HL-60 (cell line): Measurements from ENCODE around the gene TPM4.

ENCODE experiments used
- CTCF ChIP-seq: IDR thresholded peaks from one replicate; pipeline ENCODE4 v1.5.1; 2011; ENCODE audit warnings: low read length, control low read depth, inconsistent platforms; ENCODE audit not compliant: insufficient read depth
- GABPA ChIP-seq: IDR thresholded peaks from 2 replicates; pipeline ENCODE4 v1.6.1; 2012; ENCODE audit warnings: low read depth

- TF ChIP-seq CTCF (no peak), GABPA (no peak)
Observed at GRCh38 chr19:16112778-16113177, 36.5 kb downstream of the TPM4 start.
